GM21381 (cell line): ENCODE measurements around the gene OCSTAMP.

Source experiments
- ATAC-seq: cut with Tn5 transposase; IDR thresholded peaks from one replicate; pipeline ENCODE4 v1.9.1; 2021; ENCODE audit warnings: mild to moderate bottlenecking, moderate library complexity; ENCODE audit not compliant: unreplicated experiment

The OCSTAMP gene, protein sequence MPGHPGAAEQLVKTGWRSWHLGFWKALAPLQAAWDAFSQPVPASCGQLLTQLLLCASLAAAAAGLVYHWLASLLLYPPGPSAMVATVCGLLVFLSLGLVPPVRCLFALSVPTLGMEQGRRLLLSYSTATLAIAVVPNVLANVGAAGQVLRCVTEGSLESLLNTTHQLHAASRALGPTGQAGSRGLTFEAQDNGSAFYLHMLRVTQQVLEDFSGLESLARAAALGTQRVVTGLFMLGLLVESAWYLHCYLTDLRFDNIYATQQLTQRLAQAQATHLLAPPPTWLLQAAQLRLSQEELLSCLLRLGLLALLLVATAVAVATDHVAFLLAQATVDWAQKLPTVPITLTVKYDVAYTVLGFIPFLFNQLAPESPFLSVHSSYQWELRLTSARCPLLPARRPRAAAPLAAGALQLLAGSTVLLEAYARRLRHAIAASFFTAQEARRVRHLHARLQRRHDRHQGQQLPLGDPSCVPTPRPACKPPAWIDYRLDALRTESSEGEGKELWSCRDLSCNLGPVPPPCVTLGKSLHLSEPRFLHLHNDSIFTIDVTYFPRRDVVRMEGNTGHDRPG

DNA sequence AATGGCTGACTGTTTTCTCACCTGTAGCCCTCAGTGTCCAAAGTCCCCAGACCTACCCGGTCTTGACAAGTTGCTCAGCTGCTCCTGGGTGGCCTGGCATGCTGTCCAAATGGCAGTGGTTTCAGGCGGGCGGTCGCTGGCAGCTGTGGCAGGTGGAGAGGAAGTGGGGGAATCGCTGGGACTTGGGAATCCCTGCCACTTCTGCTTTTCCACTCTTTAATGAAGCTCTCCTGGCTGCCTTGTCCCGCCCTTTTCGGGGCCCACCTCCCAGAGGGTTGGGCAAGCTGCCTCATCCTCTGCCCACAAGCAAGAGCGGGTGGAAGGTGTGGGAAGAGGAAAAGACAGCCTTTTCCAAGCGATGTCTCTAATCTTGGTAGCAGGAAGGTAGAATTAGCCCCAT is at the start of gene OCSTAMP:
Gene OCSTAMP, minus strand, starts transcription at position 194 of the 400 bp plus-strand sequence. Its CDS starts 94 bp downstream, at position 100.
- no peak for ATAC-seq

DNA sequence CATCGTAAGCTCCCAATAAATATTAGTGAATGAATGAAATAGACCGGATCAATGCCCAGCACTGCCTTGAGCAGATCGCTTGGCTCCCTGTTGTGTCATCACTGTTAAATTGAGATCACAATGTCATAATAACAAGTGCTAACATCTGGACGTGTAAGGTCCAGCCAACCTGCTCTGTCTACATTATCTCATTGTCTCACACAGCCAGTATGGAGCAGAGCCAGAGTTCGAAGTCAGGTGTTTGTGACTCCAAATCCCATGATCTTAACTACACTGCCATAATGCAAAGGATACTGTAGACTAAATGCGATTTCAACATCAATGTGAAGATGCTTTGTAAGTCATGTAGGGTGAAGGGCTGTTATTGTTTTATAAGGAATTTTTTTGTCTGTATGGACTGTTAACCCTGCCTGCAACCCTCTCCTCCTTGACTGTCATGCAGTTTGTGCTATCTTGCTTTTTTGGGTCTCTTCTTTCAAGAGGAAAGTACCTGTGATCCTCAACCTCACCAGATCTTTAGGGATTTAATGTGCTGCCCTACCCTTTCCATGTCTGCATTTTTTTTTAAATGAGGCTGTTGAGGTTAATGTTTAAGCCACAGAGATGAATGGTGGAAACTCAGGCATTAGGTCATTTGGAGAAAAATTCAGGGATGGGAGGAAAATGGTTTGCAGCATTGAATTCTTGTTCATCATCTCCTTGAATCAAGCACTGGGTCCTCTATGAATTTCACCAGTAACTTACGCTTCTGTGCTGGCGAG is 49.0 kb upstream of the OCSTAMP start:
- ATAC-seq = no peak

DNA sequence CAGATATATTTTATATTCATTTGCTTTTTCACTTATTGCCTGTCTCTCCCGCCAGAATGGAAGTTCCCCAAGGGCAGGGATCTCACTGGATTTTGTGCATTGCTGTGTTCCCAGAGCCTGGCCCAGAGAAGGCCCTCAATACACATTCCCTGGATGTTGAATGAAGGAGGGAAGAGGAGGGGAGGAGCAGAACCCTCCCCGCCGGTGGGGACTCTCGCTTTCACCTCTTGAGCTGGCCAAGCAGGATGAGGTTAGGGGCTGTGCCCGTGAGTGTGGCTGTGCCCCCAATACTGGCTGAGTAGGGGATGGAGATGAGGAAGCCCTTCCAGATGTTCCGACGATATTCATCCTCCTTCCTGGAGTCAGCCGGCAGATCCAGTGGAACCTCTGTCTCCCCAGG is 45.5 kb upstream of the OCSTAMP start:
- no peak for ATAC-seq

DNA sequence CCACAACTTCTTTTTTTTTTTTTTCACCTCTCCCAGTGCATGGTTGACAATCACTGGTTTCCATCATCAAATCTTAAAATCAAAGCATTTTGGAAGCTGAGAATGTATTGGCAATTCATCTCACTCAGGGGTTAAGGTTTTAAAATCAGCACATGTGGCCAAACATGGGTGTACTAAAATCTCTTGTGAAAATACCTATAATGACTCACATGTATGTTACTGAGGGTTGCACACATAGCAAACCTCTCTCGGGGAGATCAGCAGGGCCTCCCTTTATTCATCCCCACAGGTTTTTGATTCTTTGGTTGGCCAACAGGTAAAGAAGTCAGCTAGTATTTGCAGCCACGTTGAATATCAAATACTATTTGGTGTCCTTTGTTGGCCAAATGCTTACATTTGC is 44.3 kb upstream of the OCSTAMP start:
- ATAC-seq = no peak

DNA sequence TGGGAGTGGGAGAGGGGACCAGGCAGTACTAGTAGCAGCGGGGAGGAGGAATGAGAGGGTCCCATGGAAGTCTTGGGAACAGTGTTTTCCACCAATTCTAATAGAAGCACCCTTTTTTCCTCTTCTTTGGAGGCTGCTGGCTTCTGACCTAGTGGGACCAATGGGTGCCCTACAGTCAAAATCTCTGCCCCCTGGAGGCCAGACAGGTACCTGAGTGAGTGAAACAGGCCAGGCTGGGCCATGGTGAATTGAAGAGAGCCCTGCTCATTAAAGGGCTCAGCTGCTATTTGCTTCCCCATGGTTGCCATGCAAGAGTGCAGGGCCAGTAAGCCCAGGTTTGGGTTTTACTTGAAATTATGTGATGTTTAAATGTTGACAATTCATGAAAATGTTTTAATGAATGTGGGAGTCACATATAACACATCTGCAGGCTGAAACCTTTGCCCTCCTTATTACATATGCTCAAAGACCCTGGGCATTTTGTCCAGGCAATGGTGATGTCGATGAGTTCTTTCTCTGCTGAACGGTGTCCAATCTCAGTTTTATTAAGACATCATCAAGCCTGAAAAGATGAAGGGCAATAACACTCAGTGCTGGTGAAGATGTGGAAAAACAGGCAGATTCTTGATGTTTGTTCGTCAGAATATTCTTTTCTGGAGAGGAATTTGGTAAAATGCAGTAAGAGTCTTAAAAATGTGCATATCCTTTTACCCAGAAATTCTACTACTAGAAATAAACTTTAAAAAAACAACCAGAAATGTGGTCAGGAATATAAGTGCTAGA is 42.3 kb upstream of the OCSTAMP start:
- no peak for ATAC-seq

DNA sequence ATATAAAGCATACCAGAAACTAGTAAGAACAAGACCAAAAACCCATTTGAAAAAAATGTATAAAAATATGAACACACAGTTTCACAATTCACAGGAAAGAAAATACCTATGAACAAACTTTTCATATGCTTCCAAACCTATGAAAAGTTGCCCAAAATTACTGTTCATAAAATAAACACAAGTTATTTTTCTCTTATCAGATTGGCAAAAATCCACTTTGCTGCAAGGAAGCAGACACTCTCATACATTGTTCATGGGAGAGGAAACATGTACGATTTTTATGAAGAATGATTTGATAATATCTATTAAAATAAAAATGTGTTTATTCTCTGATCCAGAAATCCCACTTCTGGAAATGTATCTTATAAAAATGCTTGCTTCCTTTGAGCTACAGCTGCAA is 40.0 kb upstream of the OCSTAMP start:
- no peak for ATAC-seq

DNA sequence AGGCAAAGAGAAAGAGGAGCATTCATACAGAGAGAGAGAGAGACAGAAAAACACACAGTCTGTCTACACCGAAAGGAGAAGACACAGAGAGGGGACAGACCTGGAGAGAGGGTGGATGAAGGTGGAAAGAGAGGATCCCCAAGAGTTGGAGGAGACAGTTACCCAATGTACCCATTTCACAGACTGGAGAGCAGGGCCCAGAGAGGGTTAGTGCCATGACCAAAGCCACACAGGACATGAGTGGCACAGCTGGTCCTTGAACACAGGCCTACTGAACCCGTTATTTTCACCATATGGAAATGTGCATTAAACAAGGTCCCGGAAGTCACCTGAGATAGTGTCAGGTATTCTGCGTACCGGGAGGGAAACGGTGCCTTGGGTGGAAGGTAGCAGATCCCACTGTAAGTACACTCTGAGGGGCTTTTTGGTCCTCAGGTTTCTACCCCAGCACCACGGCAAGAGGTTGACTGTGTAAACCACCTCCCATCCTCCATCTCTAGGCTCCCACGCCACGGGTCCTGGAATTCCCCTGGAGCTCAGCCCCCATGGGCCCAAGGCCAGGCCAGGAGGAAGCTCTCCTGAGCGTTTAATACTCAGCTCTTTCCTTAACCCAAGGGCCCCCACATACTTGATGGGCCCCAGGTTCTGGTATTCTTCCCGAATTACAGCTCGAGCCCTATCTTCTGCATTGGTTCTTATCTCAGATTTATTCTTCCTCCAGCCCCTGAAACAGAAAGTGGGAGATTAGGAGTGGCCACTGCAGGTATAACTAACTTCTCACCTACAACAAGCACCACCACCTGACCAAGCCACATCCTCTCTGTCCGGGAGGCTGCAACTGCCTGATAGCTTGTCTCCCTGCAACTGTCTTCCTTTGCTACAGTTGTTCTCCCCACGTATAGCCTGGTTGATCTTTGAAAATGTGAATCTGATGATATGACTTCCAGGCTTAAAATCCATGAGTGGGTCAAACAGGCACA is 38.4 kb upstream of the OCSTAMP start:
- no peak for ATAC-seq

DNA sequence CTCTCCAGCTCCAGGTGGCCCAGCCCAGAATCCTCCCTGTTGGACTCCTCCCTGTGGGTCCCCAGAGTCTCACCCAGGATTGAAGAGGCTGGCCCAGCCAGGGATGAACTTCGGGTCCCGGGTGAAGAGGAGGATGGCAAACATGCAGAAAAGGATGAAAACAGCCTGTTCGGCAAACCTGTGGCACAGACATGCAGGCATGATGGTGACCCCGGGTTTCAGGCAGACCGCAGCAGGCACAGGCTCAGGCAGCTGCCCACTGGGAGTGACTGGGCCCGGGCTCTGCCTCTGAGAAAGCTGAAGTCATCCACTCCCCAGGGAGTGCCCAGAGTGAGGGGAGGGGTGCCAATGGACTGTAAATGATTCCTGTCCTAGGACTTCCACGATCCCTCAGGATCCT is 37.5 kb upstream of the OCSTAMP start:
- no peak for ATAC-seq

DNA sequence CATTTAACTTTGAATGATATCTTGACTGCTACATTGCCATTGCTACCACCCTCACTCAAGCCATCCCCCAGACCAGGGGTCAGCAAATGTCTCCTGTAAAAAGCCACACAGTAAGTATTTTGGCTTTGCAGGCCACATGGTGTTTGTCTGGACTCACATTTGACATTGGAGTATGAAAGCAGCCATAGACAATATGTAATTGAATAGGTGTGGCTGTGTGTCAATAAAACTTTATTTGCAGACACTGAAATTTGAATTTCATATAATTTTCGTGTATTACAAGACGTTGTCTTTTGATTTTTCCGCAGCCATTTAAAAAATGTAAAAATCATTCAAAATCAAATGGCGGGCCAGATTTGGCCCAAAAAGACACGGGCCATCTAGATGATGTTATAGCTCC is 36.3 kb upstream of the OCSTAMP start:
- ATAC-seq = no peak

DNA sequence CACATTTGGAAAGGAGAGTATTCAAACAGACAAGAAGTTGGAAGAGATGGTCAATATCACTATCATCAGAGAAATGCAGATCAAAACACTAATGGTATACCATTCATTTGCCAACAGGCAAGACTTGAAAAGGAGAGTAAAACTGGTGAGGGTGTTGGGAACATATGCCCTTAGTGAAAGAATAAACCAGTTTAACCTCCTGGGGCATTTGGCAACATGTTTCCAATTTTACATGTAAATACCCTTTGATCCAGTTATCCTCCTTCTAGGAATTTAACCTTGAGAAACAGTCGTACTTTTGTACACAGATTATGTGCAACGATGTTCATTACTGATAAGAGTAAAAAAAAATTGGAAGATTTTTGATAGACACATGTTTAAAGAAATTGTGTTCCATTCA is 34.1 kb upstream of the OCSTAMP start:
- no peak for ATAC-seq

DNA sequence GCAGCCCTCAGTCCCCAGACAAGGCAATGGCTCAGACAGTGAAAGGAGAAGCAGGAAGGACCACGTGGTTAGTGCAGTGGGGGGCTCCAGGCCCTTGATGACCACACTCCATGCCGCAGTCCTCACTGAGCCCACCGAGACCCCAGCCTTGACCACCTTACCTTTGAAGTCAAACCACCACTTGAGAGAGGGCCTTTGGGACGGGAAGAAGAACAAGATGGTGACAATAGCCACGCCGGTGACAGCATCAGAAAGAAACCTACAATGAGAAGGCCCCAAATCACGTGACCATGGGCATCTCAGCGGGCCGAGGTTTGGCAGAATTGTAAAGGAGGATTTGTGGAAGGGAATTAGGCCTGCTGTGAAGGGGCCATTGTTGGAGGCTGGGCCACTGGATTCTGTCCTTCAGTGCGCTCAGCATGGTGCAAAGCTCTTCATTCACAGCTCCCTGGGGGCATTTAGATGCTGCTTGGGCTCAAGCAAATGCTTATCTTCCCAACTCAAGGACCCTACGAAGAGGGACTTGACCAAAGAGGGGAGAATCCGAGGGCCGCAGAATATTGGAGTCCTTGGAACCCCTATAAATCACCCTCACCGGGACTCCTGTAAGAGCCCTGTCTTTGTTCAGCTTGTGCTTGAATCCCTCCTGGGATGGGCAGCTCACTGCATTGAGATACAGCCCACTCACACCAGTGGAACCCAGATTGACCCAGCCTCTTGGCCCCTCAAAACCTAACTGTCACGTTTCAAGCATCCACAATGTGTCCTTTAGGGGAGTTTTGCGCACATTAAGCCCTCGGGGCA is 33.2 kb upstream of the OCSTAMP start:
- no peak for ATAC-seq

DNA sequence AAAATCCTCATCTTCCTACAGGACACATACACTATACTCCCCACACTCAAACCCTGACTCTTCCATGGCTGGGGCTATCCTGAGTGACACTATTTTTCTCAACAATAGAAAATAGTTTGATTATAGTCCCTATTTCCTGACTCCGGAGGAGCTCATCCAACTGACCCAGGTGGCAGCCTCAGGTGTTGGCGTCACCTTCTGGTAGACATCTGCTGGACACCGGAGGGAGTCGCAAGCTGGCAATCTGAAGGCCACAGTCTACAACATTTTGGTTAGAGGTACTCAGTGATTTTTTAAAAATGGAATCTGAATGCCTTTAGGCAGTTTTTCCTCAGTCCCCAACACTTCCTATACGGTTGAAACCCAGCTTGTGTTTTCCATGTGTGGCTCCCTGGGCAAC is 32.2 kb upstream of the OCSTAMP start:
- no peak for ATAC-seq

DNA sequence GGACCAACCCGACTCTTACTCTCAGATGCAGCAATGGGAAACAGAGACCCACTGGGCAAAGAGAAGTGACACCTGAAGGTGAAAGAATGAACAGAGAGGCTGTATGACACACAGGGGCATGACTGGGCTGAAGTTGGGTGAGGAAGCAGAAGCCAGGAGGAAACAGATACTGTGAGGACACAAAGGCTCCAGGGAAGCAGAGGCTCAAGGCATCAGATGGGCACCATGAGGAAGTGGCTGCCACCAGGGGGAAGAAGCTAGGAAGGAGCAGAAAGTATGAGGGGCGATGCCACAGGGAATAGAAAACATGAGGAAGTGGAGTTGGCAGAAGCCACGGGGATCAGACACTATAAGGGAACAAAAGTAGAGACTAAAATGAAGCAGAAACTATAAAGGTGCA is 30.9 kb upstream of the OCSTAMP start:
- ATAC-seq = no peak

DNA sequence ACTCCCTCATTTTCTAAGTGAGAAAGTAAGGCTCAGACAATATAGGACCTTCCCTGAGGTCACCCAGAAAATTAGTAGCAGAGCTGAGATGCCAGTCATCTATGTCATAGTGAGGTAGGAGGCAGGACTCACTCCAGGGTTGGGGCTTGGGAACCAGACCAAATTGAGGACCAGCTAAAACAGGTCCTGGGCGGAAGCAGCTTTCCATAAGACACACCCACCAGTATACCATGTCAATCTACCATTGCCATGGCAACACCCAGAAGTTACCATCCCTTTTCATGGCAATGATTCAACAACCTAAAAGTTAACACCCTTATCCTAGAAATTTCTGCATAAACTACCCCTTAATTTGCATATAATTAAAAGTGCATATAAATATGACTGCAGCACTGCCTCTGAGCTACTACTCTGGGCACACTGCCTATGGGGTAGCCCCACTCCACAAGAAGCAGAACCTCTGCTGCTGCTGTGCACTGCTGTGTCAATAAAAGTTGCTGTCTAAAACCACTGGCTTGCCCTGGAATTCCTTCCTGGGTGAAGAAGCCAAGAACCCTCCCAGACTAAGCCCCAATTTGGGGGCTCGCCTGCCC is 30.3 kb upstream of the OCSTAMP start:
- no peak for ATAC-seq

DNA sequence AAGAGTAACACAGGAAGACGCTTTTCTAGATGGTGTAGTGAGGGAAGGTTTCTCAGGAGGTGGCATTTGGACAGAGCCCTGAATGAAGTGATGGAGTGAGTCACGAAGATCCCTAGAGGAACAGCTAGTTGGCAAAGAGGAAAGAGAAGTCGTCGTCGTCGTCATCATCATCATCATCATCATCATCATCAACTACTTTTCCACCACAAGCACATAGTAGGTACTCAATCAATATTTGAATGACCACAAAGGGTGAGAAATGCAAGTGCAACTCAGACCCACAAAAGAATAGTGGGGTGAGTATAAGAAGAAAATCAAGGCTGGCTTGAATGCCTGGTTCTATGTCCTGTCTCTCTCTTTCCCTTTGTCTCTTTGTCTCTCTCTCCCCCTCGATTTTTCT is 28.3 kb upstream of the OCSTAMP start:
- ATAC-seq = no peak

DNA sequence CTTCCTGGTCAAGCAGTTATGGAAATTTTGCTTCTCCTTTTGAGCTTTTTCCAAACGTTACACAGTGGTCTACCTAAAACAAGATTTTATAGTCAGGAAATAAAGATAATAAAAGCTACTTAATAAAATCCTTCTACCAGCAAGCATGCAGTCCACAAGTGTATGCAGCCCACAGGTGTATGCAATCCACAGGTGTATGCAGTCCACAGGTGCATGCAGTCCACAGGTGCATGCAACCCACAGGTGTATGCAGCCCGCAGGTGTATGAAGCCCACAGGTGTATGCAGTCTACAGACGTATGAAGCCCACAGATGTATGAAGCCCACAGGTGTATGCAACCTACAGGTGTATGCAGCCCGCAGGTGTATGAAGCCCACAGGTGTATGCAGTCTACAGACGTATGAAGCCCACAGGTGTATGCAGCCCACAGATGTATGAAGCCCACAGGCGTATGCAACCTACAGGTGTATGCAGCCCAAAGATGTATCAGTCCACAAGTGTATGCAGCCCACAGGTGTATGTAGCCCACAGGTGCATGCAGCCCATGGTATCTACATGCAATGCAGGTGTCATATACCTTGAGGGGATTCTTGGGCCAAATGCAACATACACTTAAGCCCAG is 26.4 kb upstream of the OCSTAMP start:
- ATAC-seq = no peak

DNA sequence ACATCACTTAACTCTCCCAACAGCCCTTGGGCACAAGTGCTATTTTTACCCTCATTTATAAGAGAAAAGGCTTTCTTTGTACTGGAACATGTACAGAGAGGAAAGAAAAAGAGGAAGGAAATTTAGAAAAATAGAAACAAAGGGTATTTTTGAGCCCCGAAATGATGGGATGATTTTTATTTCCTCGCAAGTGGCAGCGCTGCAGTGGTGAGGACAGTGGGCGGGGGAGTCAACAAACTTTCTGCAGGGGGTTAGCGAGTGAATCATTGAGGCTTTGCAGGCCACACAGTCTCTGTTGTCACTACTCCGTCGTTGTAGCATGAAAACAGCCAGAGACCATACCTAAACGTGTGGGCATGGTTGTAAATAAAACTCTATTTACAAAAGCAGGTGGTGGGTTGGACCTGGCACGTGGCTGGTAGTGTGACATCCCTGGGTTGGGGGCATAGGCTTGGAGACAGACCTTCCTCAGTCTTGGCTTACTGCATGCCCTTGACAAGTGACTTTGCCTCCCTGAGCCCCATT is 25.5 kb upstream of the OCSTAMP start:
- ATAC-seq = no peak

DNA sequence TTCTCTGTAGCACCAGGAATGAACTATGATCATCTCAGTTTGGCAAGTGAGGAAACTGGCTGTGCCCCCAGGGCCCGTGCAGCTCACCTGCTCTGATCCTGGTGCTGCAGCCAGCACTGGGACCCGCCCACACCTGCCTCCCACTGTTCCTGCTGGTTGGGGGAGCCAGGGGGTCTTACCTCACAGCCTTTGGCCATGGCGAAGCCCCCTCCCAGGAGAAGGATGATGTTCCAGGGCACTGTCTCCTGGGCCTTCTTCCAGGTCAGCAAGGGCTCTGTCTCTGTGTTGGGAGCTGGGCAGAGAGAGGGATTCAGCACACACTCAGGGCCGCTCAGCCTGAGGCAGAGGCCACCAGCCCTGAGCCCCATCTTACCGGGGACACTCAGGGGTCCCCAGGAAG is 24.9 kb upstream of the OCSTAMP start:
- ATAC-seq = no peak
